Dermis microvascular lymphatic vessel endothelial cell (primary cell): ENCODE measurements around the gene BSX. TPM values are rescaled to one million over a fixed set of nuclear protein-coding genes. Genes with fewer than 3 reads are reported as not detected.

Source experiments
- DNase-seq, 2 donors: peaks; one replicate each; pipeline versions ENCODE4 v3.0.0 to v3.0.0-alpha.2; 2010; ENCODE audit warnings: low read depth in 2 of 2
- total RNA-seq: library from RNA; depleted of rRNA; stranded (reverse); fragments of >200 nt; gene quantifications from 2 replicates; pipeline ENCODE4 v1.2.1, GENCODE V29; 2014

Gene BSX
- total RNA-seq, 1 donor from 2014 or later = not detected

- no peak for DNase-seq
These were observed 17.7 kb downstream of the BSX start for GRCh38 chr11:122963961-122964360.

GRCh38 chr11:122954455-122954854 is 27.2 kb downstream of the BSX start:
- DNase-seq = no peak

- DNase-seq = no peak
These were observed 30.4 kb downstream of the BSX start for GRCh38 chr11:122951211-122951610.

GRCh38 chr11:122938557-122938956 is 43.1 kb downstream of the BSX start:
- DNase-seq = no peak

GRCh38 chr11:122937983-122938382 is 43.7 kb downstream of the BSX start:
- no peak for DNase-seq

- DNase-seq = no peak
These were observed 48.2 kb downstream of the BSX start for GRCh38 chr11:122933416-122933815.

- no peak for DNase-seq
These were observed 50.1 kb downstream of the BSX start for GRCh38 chr11:122931510-122931909.

Other genes with a start within 250 kb of the BSX start
- gene CRTAM, start 143.3 kb downstream of the BSX start, total RNA-seq = not detected in 2 replicates
- gene JHY, start 99.1 kb downstream of the BSX start, total RNA-seq = 0.39 and 0.89 TPM in 2 replicates
- gene HSPA8, start 80.3 kb upstream of the BSX start, total RNA-seq = 2,469 and 3,052 TPM in 2 replicates
- under 0.01 TPM in 2 replicates for gene CLMP, start 213.4 kb upstream of the BSX start, total RNA-seq